ENCODE results near the gene EXOC3L1.

EXOC3L1 gene

DNA sequence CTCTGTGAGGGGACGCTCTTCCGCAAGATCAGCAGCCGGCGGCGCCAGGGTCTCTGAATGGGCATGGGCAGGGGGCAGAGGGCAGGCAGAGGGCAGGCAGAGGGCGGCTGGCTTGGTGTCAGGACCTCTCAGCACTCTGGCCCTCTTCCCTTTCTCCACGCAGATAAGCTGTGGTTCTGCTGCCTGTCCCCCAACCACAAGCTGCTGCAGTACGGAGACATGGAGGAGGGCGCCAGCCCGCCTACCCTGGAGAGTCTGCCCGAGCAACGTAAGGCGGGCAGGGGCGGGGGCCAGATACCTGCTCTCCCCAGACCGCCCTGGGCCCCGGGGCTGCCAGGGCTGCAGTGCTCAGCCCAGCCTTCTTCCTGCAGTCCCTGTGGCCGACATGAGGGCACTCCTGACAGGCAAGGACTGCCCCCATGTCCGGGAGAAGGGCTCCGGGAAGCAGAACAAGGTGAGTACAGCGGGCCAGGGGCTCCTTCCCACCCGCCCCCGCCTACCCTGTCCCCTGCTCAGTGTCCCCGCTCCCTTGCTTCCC is 13.1 kb upstream of the EXOC3L1 start (continued):
- TF ChIP-seq, protein P1, sequence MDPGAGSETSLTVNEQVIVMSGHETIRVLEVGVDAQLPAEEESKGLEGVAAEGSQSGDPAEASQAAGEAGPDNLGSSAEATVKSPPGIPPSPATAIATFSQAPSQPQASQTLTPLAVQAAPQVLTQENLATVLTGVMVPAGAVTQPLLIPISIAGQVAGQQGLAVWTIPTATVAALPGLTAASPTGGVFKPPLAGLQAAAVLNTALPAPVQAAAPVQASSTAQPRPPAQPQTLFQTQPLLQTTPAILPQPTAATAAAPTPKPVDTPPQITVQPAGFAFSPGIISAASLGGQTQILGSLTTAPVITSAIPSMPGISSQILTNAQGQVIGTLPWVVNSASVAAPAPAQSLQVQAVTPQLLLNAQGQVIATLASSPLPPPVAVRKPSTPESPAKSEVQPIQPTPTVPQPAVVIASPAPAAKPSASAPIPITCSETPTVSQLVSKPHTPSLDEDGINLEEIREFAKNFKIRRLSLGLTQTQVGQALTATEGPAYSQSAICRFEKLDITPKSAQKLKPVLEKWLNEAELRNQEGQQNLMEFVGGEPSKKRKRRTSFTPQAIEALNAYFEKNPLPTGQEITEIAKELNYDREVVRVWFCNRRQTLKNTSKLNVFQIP (CRISPR knock-in tag; IDR thresholded peaks at IDR 0.05; ENCODE audit: borderline replicate concordance, low read depth), result no peak

- ATAC-seq, result no peak
- TF ChIP-seq ZNF565 (CRISPR knock-in tag; conservative IDR thresholded peaks at IDR 0.05; ENCODE audit: low read depth) (no peak), ZNF70 (CRISPR knock-in tag; IDR thresholded peaks at IDR 0.05) (no peak), ESRRG (CRISPR knock-in tag; IDR thresholded peaks at IDR 0.05) (no peak), SNAI2 (CRISPR knock-in tag; IDR thresholded peaks at IDR 0.05) (no peak), ZC3H10 (CRISPR knock-in tag; IDR thresholded peaks at IDR 0.05) (no peak), CSDC2 (CRISPR knock-in tag; IDR thresholded peaks at IDR 0.05) (no peak), PPARA (CRISPR knock-in tag; IDR thresholded peaks at IDR 0.05; ENCODE audit: borderline replicate concordance) (no peak), TSHZ2 (CRISPR knock-in tag; IDR thresholded peaks at IDR 0.05) (no peak), ZFP3 (CRISPR knock-in tag; IDR thresholded peaks at IDR 0.05) (no peak), RARB (CRISPR knock-in tag; IDR thresholded peaks at IDR 0.05) (no peak), ZFP30 (CRISPR knock-in tag; IDR thresholded peaks at IDR 0.05) (no peak), TCF4 (CRISPR knock-in tag; IDR thresholded peaks at IDR 0.05; ENCODE audit: borderline replicate concordance) (no peak), TOX (CRISPR knock-in tag; IDR thresholded peaks at IDR 0.05; ENCODE audit: borderline replicate concordance) (no peak), ISL1 (CRISPR knock-in tag; IDR thresholded peaks at IDR 0.05) (no peak), BACH2 (CRISPR knock-in tag; IDR thresholded peaks at IDR 0.05; ENCODE audit: borderline replicate concordance) (no peak), OSR1 (CRISPR knock-in tag; IDR thresholded peaks at IDR 0.05) (no peak), GLIS3 (CRISPR knock-in tag; IDR thresholded peaks at IDR 0.05) (no peak)
- TF ChIP-seq, protein P2, sequence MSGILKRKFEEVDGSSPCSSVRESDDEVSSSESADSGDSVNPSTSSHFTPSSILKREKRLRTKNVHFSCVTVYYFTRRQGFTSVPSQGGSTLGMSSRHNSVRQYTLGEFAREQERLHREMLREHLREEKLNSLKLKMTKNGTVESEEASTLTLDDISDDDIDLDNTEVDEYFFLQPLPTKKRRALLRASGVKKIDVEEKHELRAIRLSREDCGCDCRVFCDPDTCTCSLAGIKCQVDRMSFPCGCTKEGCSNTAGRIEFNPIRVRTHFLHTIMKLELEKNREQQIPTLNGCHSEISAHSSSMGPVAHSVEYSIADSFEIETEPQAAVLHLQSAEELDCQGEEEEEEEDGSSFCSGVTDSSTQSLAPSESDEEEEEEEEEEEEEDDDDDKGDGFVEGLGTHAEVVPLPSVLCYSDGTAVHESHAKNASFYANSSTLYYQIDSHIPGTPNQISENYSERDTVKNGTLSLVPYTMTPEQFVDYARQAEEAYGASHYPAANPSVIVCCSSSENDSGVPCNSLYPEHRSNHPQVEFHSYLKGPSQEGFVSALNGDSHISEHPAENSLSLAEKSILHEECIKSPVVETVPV (CRISPR knock-in tag; IDR thresholded peaks at IDR 0.05), result no peak
- TF ChIP-seq, protein P3, sequence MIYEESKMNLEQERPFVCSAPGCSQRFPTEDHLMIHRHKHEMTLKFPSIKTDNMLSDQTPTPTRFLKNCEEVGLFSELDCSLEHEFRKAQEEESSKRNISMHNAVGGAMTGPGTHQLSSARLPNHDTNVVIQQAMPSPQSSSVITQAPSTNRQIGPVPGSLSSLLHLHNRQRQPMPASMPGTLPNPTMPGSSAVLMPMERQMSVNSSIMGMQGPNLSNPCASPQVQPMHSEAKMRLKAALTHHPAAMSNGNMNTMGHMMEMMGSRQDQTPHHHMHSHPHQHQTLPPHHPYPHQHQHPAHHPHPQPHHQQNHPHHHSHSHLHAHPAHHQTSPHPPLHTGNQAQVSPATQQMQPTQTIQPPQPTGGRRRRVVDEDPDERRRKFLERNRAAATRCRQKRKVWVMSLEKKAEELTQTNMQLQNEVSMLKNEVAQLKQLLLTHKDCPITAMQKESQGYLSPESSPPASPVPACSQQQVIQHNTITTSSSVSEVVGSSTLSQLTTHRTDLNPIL (CRISPR knock-in tag; IDR thresholded peaks at IDR 0.05; ENCODE audit: low read depth), result no peak
These were observed 12.5 kb upstream of the EXOC3L1 start for GRCh38 chr16:67202426-67202825.

DNA sequence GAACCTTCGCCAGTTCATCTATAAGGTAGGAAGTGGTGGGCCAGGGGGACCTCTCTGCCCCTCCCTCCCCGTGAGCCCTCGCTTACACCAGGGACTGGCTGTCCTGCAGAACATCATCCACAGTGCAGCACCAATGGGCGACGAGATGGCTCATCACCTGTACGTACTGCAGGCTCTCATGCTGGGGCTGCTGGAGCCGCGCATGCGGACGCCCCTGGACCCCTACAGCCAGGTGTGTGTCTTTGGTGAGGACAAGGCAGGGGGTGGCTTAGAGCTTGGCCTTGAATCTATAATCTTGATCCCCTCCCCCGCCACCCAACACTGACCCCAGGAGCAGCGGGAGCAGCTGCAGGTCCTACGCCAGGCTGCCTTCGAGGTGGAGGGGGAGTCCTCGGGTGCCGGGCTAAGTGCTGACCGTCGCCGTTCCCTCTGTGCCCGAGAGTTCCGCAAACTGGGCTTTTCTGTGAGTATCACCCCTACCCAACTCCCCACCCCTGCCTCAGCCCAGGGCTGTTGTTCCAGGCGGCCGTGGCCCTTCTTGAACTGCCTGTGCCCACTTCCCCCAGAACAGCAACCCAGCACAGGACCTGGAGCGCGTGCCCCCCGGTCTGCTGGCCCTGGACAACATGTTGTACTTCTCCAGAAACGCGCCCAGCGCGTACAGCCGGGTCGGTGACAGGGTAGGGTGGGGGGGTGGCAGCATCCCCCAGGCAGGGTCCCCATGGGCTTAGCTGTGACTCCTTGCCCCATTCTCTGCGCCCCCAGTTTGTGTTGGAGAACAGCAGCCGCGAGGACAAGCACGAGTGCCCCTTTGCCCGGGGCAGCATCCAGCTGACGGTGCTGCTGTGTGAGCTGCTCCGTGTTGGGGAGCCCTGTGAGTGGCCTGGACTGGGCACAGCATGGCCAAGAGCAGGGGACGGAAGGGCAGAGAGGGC is 11.7 kb upstream of the EXOC3L1 start:
- ATAC-seq, result no peak
- TF ChIP-seq TOX (CRISPR knock-in tag; IDR thresholded peaks at IDR 0.05; ENCODE audit: borderline replicate concordance) (no peak), ZFP3 (CRISPR knock-in tag; IDR thresholded peaks at IDR 0.05) (no peak), OSR1 (CRISPR knock-in tag; IDR thresholded peaks at IDR 0.05) (no peak), TCF4 (CRISPR knock-in tag; IDR thresholded peaks at IDR 0.05; ENCODE audit: borderline replicate concordance) (no peak)

GRCh38 chr16:67200491-67200890 is 10.6 kb upstream of the EXOC3L1 start:
- ATAC-seq, result no peak
- no peak for TF ChIP-seq ZNF70 (CRISPR knock-in tag; IDR thresholded peaks at IDR 0.05)
- TF ChIP-seq TOX (CRISPR knock-in tag; IDR thresholded peaks at IDR 0.05; ENCODE audit: borderline replicate concordance), result no peak
- no peak for TF ChIP-seq CSDC2 (CRISPR knock-in tag; IDR thresholded peaks at IDR 0.05)
- no peak for TF ChIP-seq ARNTL (CRISPR knock-in tag; IDR thresholded peaks at IDR 0.05; ENCODE audit: borderline replicate concordance, low read depth)
- TF ChIP-seq TCF4 (CRISPR knock-in tag; IDR thresholded peaks at IDR 0.05; ENCODE audit: borderline replicate concordance), result no peak
- TF ChIP-seq ISL1 (CRISPR knock-in tag; IDR thresholded peaks at IDR 0.05), result no peak
- no peak for TF ChIP-seq PPARA (CRISPR knock-in tag; IDR thresholded peaks at IDR 0.05; ENCODE audit: borderline replicate concordance)
- no peak for TF ChIP-seq BACH2 (CRISPR knock-in tag; IDR thresholded peaks at IDR 0.05; ENCODE audit: borderline replicate concordance)

Data from SK-N-SH treated with all-trans-retinoic acid at 6 μM for 48 hours (cell line).